HG03175 (cell line): ENCODE data around the gene TEKT1.
"Not testable (repeated sequence)": the region's sequence is repeated elsewhere in the genome, so short reads cannot be mapped to it uniquely, and the experiment has no call there.

ENCODE experiments used
- ATAC-seq: cut with Tn5 transposase; IDR thresholded peaks from one replicate; pipeline ENCODE4 v1.9.1; 2021; ENCODE audit warnings: mild to moderate bottlenecking, moderate library complexity; ENCODE audit not compliant: unreplicated experiment

Gene TEKT1

GRCh38 chr17:6816368-6816767, 15.2 kb downstream of the TEKT1 start:
- not testable (repeated sequence) for ATAC-seq

DNA sequence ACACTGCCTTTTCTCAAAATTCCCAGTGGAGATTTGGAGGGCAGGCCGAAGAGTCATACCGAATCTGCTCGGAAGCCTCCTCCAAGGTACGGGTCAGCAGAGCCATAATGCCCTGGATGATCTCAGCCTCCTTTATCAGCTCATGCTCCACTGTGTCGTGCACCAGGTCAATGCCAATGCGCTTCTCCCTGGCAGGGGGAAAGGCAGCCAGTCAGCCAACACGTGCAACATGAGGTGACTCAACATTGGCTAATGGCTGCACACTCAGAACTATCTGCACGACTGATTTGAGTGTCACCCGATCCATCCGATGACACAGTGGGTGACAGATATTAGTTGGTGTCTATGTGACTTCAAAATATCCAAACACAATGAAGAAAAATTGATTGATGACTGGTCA, 15.8 kb downstream of the TEKT1 start:
- no peak for ATAC-seq

GRCh38 chr17:6812295-6812694, 19.2 kb downstream of the TEKT1 start:
- no peak for ATAC-seq

DNA sequence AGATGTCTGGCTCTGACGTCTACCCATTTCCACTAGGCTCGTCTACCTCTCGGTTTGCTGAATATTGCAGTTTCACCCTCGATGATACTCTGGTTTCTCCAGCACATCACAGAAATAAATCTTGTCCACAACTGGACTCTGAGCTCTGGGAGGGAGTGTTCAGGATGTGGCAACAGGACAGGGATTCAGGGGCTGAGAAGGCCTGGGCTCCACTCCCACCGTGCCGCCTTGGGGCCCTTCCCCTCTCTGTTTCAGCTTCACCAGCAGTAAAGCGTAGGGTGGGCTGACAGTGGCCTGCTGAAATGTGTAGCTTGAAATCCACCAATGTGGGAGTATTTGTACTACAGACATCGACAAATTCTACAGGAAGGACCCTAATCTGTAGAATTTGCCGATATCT, 20.0 kb downstream of the TEKT1 start:
- no peak for ATAC-seq

DNA sequence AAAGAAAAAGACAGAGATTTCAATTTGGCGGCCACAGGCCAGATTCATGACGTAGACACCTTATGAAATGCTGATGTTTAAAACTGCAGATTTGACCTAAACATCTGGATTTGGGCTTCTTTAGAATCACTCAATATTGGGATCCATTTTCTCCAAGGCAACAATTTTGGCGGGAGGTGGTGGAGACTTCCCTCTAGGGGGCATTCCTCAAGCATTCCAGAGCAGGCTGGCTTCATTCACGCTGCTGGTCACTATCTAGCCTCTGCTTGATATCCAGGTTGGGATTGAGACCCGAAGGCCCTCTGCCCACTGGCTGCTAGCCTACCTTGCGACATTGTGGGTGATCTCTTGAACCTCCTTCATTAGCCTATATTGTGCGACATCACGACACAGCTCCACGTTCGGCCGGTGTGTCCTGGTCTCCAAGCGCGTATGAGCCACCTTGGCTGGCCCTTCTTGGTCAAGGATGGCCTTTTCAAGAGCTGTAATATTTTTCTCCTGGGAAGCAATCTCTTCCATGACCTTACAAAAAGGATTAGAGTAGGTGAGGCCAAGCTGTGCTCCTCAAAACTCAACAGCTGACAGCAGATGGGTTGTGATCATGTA, 31.0 kb downstream of the TEKT1 start:
- no peak for ATAC-seq

GRCh38 chr17:6799738-6800137, 31.8 kb downstream of the TEKT1 start:
- no peak for ATAC-seq

GRCh38 chr17:6797718-6798351, 33.7 kb downstream of the TEKT1 start:
- ATAC-seq, result no peak

- no peak for ATAC-seq
These were observed 34.5 kb downstream of the TEKT1 start for GRCh38 chr17:6796887-6797490.

GRCh38 chr17:6796017-6796886, 35.3 kb downstream of the TEKT1 start:
- no peak for ATAC-seq

DNA sequence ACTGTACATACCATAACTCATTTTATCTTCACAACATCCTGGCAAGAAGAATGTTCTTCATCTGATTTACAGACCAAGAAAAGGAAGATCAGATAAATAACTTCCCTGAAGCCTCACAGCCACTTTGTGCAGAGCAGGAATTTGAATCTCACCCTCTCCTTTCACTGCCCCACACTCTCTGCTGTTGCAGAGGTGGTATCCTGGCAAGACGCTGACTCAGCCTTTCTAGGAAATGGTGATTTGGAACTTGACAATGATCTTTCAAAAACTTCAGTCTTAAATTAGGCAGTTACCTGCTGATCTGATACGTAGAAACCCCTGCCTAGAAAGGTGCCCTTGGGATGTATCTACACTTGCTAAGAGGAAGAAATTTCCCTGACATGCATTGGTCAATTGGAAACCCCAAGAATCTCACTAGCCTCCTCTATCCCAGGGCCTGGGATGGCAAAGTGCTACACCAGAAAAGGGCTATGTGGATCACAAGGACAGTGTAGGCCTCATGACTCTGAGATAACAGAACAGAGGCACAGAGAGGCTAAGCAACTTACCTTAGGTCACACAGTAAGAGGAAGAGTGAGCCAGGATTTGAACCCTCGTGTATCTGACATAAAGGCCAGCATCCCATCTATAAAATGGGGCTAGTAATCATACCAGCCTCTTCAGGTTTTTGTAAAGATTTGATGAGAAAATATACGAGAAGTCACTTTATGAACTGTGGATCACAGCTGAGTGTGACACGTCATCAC, 37.6 kb downstream of the TEKT1 start:
- no peak for ATAC-seq

DNA sequence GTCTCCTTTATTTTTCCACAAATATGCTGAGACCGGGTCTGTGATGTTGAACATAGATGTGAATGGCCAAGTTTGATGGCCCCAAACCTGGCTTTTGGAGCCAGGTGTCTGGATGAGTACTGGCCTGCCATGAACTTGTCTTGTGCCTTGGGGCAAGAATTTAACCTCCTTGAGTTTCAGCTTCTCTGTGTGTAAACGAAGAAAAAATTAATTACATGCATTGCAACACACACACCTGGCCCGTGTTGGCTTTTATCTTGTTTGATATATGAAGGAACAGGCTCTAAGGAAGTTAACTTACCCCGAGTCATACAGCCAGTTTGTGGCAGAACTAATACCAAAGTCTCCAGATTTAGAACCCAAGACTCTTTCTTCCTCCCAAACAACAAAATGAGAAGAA, 42.4 kb downstream of the TEKT1 start:
- no peak for ATAC-seq

DNA sequence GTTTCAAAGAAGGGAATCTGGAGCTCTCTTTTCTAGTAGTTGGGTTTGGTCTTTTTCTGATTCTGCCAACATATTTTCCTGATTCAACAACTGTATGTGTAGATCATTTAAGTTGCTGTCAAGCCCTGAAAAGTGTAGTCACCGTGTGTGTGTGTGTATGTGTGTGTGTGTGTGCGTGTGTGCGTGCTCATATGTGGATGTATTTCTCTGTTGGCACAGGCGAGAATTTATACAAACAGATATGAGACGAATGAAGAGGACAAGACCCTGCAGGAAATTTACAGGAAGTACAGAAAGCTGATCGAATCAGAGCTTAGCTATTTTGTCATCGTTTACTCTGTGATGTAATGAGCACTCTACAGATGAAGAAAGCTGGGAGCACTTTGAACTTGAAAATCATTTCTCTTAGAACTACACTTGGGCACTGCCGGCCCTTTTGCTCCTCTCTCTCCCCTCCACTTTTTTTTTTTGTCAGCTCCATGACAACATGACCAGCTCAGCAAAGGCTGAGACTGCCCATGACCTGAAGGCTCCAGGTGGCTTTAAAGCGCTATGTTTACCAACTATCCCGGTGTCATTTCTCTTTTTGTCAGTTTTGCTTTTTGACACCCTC, 44.3 kb downstream of the TEKT1 start:
- no peak for ATAC-seq

DNA sequence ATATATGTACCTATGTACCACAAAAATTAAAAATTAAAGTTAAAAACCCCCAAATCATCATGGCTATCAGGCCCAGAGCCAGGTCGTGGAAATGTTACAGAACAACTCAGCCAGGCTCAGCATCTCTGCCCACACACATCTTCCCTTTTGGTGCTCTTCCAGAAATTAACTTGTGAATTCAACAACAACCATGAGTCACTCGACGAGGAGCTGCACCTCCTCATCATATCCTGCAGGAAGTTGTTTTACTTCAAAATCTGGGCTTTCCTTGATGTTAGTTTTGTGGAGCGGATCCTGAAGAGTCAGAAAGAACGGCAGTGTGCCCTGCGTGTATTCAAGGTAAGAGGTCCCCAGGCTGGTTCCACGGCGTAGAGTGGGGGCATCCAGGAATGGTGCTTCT, 44.9 kb downstream of the TEKT1 start:
- no peak for ATAC-seq

DNA sequence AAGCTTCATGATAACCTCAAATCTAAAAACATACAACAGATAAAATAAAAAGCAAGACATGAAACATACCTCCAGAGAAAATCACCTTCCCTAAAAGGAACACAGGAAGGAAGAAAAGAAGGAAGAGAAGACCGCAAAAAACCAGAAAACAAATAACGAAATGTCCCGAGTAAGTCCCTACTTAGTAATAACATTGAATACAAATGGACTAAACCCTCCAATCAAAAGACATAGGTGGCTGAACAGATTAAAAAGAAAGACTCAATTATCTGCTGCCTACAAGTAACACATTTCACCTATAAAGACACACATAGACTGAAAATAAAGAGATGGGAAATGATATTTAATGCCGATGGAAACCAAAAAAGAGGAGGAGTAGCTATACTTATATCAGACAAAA, 49.3 kb downstream of the TEKT1 start:
- ATAC-seq, result no peak

GRCh38 chr17:6780886-6781285, 50.6 kb downstream of the TEKT1 start:
- ATAC-seq, result no peak

- ATAC-seq, result no peak
These were observed 51.5 kb downstream of the TEKT1 start for GRCh38 chr17:6780001-6780400.

GRCh38 chr17:6779411-6779810, 52.1 kb downstream of the TEKT1 start:
- no peak for ATAC-seq

DNA sequence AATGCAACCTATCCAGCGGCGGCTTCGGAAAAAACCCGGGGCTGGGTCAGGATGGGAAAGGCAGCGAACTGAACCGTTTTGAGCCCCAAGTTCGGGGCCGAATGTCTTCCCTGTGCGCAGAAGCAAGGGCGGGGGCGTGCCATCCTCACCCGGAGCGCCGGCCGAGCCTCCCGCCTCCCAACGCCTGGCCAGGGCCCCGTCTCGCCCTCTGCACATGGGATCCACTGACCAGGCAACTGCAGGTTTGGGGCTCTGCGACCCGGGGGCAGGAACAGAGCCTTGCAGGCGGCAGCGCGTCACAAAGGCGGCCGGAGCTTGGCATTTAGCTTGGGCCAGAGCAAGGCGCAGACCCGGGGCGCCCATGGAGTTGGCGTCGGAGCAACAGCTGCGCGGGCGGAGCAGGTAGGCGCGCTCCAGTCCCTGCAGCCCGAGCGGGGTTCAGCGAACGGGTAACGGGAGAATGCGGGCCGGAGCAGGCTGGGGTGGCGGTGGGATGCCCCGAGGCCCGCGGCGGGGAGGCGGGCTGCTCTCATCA, 55.6 kb downstream of the TEKT1 start, which contains the start of gene FBXO39:
Gene FBXO39 (plus strand): TSS at position 345 of the 535 bp plus-strand sequence. CDS start 3,654 bp downstream, outside the sequence.
- no peak for ATAC-seq

DNA sequence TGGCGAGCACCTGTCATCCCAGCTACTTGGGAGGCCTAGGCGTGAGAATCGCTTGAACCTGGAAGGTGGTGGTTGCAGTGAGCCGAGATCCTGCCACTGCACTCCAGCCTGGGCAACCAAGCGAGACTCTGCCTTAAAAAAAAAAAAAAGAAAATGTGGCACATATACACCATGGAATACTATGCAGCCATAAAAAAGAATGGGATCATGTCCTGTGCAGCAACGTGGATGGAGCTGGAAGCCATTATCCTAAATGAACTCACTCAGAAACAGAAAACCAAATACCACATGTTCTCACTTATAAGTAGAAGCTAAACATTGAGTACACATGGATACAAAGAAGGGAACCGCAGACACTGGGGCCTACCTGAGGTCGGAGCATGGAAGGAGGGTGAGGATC, 56.6 kb downstream of the TEKT1 start:
- not testable (repeated sequence) for ATAC-seq

GRCh38 chr17:6772016-6772415, 59.5 kb downstream of the TEKT1 start:
- no peak for ATAC-seq
